ENCODE measurements around the gene PACRGL. TPM values are rescaled to one million over a fixed set of nuclear protein-coding genes. Genes with fewer than 3 reads are reported as not detected.
A peak's percentile ranks its signal among the peaks of the same experiment; 100 is the strongest.
"Not testable (repeated sequence)": the region's sequence is repeated elsewhere in the genome, so short reads cannot be mapped to it uniquely, and the experiment has no call there.

Gene PACRGL
- total RNA-seq, 1 donor from 2014 or later, result 53.8 TPM

- DNase-seq (ENCODE audit: low spot score in 2 of 2) (no peak), FAIRE-seq (no peak)
Observed at GRCh38 chr4:20711335-20711734, 11.1 kb downstream of the PACRGL start.

- DNase-seq (ENCODE audit: low spot score in 2 of 2) (no peak), FAIRE-seq (no peak)
Observed at GRCh38 chr4:20723019-20723418, 22.8 kb downstream of the PACRGL start.

GRCh38 chr4:20723463-20723862 lies 23.2 kb downstream of the PACRGL start:
- DNase-seq (ENCODE audit: low spot score in 2 of 2), result no peak
- FAIRE-seq, result no peak

GRCh38 chr4:20724915-20725314 lies 24.7 kb downstream of the PACRGL start:
- FAIRE-seq (no peak), DNase-seq (ENCODE audit: low spot score in 2 of 2) (no peak)

- no peak for DNase-seq (ENCODE audit: low spot score in 2 of 2)
- FAIRE-seq, result no peak
Observed at GRCh38 chr4:20735931-20736330, 35.7 kb downstream of the PACRGL start.

- DNase-seq (ENCODE audit: low spot score in 2 of 2); FAIRE-seq: not testable (repeated sequence)
Observed at GRCh38 chr4:20746000-20746399, 45.7 kb downstream of the PACRGL start.

- no peak for DNase-seq (ENCODE audit: low spot score in 2 of 2)
- FAIRE-seq, result no peak
Observed at GRCh38 chr4:20752641-20753040, 52.4 kb downstream of the PACRGL start.

GRCh38 chr4:20754036-20754435 lies 53.8 kb downstream of the PACRGL start:
- FAIRE-seq (no peak), DNase-seq (ENCODE audit: low spot score in 2 of 2) (no peak)

GRCh38 chr4:20760053-20760452 lies 59.8 kb downstream of the PACRGL start:
- FAIRE-seq (no peak), DNase-seq (ENCODE audit: low spot score in 2 of 2) (no peak)

- no peak for DNase-seq (ENCODE audit: low spot score in 2 of 2)
- FAIRE-seq, result no peak
Observed at GRCh38 chr4:20761382-20761781, 61.1 kb downstream of the PACRGL start.

GRCh38 chr4:20761826-20762225 lies 61.6 kb downstream of the PACRGL start:
- DNase-seq (ENCODE audit: low spot score in 2 of 2) (no peak), FAIRE-seq (no peak)

- DNase-seq (ENCODE audit: low spot score in 2 of 2), result no peak
- no peak for FAIRE-seq
Observed at GRCh38 chr4:20764366-20764992, 64.2 kb downstream of the PACRGL start.

GRCh38 chr4:20773144-20773997 lies 73.1 kb downstream of the PACRGL start:
- DNase-seq (ENCODE audit: low spot score in 2 of 2), result peak; percentile 2 to 44

GRCh38 chr4:20778896-20779295 lies 78.6 kb downstream of the PACRGL start:
- FAIRE-seq, result no peak

More at GRCh38 chr4:20773144-20773997, 73.1 kb downstream of the PACRGL start:
- FAIRE-seq, result no peak

GRCh38 chr4:20783134-20783533 lies 82.9 kb downstream of the PACRGL start:
- DNase-seq (ENCODE audit: low spot score in 2 of 2); FAIRE-seq: not testable (repeated sequence)

More at GRCh38 chr4:20778896-20779295, 78.6 kb downstream of the PACRGL start:
- no peak for DNase-seq (ENCODE audit: low spot score in 2 of 2)

- no peak for DNase-seq (ENCODE audit: low spot score in 2 of 2)
- no peak for FAIRE-seq
Observed at GRCh38 chr4:20787940-20788665, 87.8 kb downstream of the PACRGL start.

Measured in frontal cortex (tissue), 4 donors.